H9 (cell line): ENCODE measurements around the gene ATF6. TPM values are rescaled to one million over a fixed set of nuclear protein-coding genes. Genes with fewer than 3 reads are reported as not detected.

ENCODE experiments used
- DNase-seq: peaks from one replicate; pipeline ENCODE4 v3.0.0-alpha.2; 2017
- H2AFZ ChIP-seq: one replicate; pipeline ENCODE4 v1.6.1; 2013; ENCODE audit warnings: mild to moderate bottlenecking, low read length, control low read depth, moderate library complexity
- H2AK5ac ChIP-seq: 2 replicates; pipeline ENCODE4 v1.6.1; 2013; ENCODE audit warnings: low read length, control low read depth, mixed read lengths; ENCODE audit not compliant: insufficient read length
- H2BK120ac ChIP-seq: one replicate; pipeline ENCODE4 v1.6.1; 2013; ENCODE audit warnings: low read depth, mild to moderate bottlenecking, low read length, control low read depth, inconsistent platforms; ENCODE audit not compliant: poor library complexity, severe bottlenecking
- H2BK12ac ChIP-seq: 2 replicates; pipeline ENCODE4 v1.6.1; 2013; ENCODE audit warnings: low read length, control low read depth, mixed read lengths, low read depth; ENCODE audit not compliant: insufficient read length
- H2BK15ac ChIP-seq: 2 replicates; pipeline ENCODE4 v1.6.1; 2013; ENCODE audit warnings: low read depth, low read length, control low read depth
- H2BK20ac ChIP-seq: one replicate; pipeline ENCODE4 v1.6.1; 2013; ENCODE audit warnings: low read depth, mild to moderate bottlenecking, low read length, control low read depth, inconsistent platforms; ENCODE audit not compliant: poor library complexity, severe bottlenecking
- H2BK5ac ChIP-seq: 2 replicates; pipeline ENCODE4 v1.6.1; 2013; ENCODE audit warnings: low read length, control low read depth, mixed read lengths; ENCODE audit not compliant: insufficient read length
- H3K14ac ChIP-seq: 2 replicates; pipeline ENCODE4 v1.6.1; 2013; ENCODE audit warnings: low read length, control low read depth; ENCODE audit not compliant: insufficient read depth
- H3K18ac ChIP-seq: 2 replicates; pipeline ENCODE4 v1.6.1; 2013; ENCODE audit warnings: low read depth, mild to moderate bottlenecking, mixed read lengths, low read length, control low read depth; ENCODE audit not compliant: insufficient read length
- H3K23ac ChIP-seq: 2 replicates; pipeline ENCODE4 v1.6.1; 2013; ENCODE audit warnings: low read length, control low read depth, mixed read lengths, low read depth; ENCODE audit not compliant: insufficient read length
- H3K23me2 ChIP-seq: 2 replicates; pipeline ENCODE4 v1.6.1; 2013; ENCODE audit warnings: low read depth, mild to moderate bottlenecking, mixed read lengths, low read length, control low read depth; ENCODE audit not compliant: insufficient read length, poor library complexity, severe bottlenecking
- H3K27ac ChIP-seq: 2 replicates; pipeline ENCODE4 v1.5.1; 2013; ENCODE audit warnings: low read length, control low read depth, mixed read lengths, low read depth; ENCODE audit not compliant: insufficient read length
- H3K27me3 ChIP-seq: 2 replicates; pipeline ENCODE4 v1.6.1; 2013; ENCODE audit warnings: low read length, control low read depth, inconsistent platforms; ENCODE audit not compliant: insufficient read depth
- H3K4ac ChIP-seq: 2 replicates; pipeline ENCODE4 v1.6.1; 2013; ENCODE audit warnings: low read depth, mild to moderate bottlenecking, control low read depth, inconsistent platforms, low read length, moderate library complexity
- H3K4me1 ChIP-seq: 2 replicates; pipeline ENCODE4 v1.6.1; 2013; ENCODE audit warnings: low read length, control low read depth, inconsistent platforms; ENCODE audit not compliant: insufficient read depth
- H3K4me2 ChIP-seq: 2 replicates; pipeline ENCODE4 v1.6.1; 2013; ENCODE audit warnings: low read length, control low read depth, mixed read lengths; ENCODE audit not compliant: insufficient read length, insufficient read depth
- H3K56ac ChIP-seq: 2 replicates; pipeline ENCODE4 v1.6.1; 2013; ENCODE audit warnings: low read depth, mild to moderate bottlenecking, mixed read lengths, low read length, control low read depth; ENCODE audit not compliant: insufficient read length
- H3K79me1 ChIP-seq: 2 replicates; pipeline ENCODE4 v1.6.1; 2013; ENCODE audit warnings: low read depth, mild to moderate bottlenecking, moderate library complexity, low read length, control low read depth, inconsistent platforms; ENCODE audit not compliant: insufficient read depth, poor library complexity, severe bottlenecking
- H3K79me2 ChIP-seq: 2 replicates; pipeline ENCODE4 v1.6.1; 2013; ENCODE audit warnings: low read length, control low read depth, inconsistent platforms; ENCODE audit not compliant: insufficient read depth
- H3K9ac ChIP-seq: 2 replicates; pipeline ENCODE4 v1.6.1; 2013; ENCODE audit warnings: low read length, control low read depth, mixed read lengths; ENCODE audit not compliant: insufficient read length; ENCODE audit errors: extremely low read depth
- H3K9me3 ChIP-seq: one replicate; pipeline ENCODE4 v1.6.1; 2013; ENCODE audit warnings: low read depth, low read length, inconsistent platforms; ENCODE audit not compliant: control insufficient read depth
- H3T11ph ChIP-seq: one replicate; pipeline ENCODE4 v1.6.1; 2013; ENCODE audit warnings: mild to moderate bottlenecking, low read length, control low read depth, inconsistent platforms
- H4K20me1 ChIP-seq: one replicate; pipeline ENCODE4 v1.6.1; 2013; ENCODE audit not compliant: control insufficient read depth, insufficient read length, insufficient read depth
- H4K5ac ChIP-seq: 2 replicates; pipeline ENCODE4 v1.6.1; 2013; ENCODE audit warnings: low read depth, mild to moderate bottlenecking, mixed read lengths, low read length, control low read depth; ENCODE audit not compliant: insufficient read length
- H4K8ac ChIP-seq: replicated peaks from 2 replicates; pipeline ENCODE4 v1.6.1; 2013; ENCODE audit warnings: low read length, control low read depth, mixed read lengths, low read depth; ENCODE audit not compliant: insufficient read length
- H4K91ac ChIP-seq: 2 replicates; pipeline ENCODE4 v1.6.1; 2013; ENCODE audit warnings: low read depth, mild to moderate bottlenecking, moderate library complexity, mixed read lengths, low read length, control low read depth; ENCODE audit not compliant: insufficient read length
- H3K27ac Mint-ChIP-seq, 3 experiments: 2 replicates in 2 of 3; 3 replicates in 1 of 3; pipeline ENCODE4 v1.8.0; 2020 to 2021; ENCODE audit warnings: mixed read lengths in 3 of 3, mild to moderate bottlenecking in 1 of 3, moderate library complexity in 1 of 3
- H3K27me3 Mint-ChIP-seq: 2 replicates; pipeline ENCODE4 v1.8.0; 2021; ENCODE audit warnings: low read depth, mild to moderate bottlenecking, moderate library complexity, mixed read lengths
- H3K36me3 Mint-ChIP-seq, 3 experiments: 2 replicates in 2 of 3; 3 replicates in 1 of 3; pipeline ENCODE4 v1.8.0; 2020 to 2021; ENCODE audit warnings: low read depth in 3 of 3, mixed read lengths in 3 of 3; ENCODE audit not compliant: insufficient read depth in 1 of 3
- H3K4me1 Mint-ChIP-seq, 2 experiments: 2 replicates each; pipeline ENCODE4 v1.8.0; 2020; ENCODE audit warnings: mixed read lengths in 2 of 2
- H3K4me3 Mint-ChIP-seq, 2 experiments: 2 replicates in 1 of 2; 3 replicates in 1 of 2; pipeline ENCODE4 v1.8.0; 2020 to 2021; ENCODE audit warnings: mild to moderate bottlenecking in 2 of 2, mixed read lengths in 2 of 2, moderate library complexity in 1 of 2
- H3K9me3 Mint-ChIP-seq, 2 experiments: 2 replicates in 1 of 2; 3 replicates in 1 of 2; pipeline ENCODE4 v1.8.0; 2020; ENCODE audit warnings: mild to moderate bottlenecking in 2 of 2, mixed read lengths in 2 of 2, moderate library complexity in 1 of 2
- WGBS: extraction: QIAGEN DNeasy Blood & Tissue Kit; methylation state at CpG from one replicate; pipeline ENCODE4 v1.1.7; 2013; ENCODE audit warnings: missing lambda C conversion rate, low lambda C conversion rate, mixed read lengths; ENCODE audit not compliant: insufficient read length; ENCODE audit errors: extremely low coverage; 5-methylcytosine and 5-hydroxymethylcytosine counted together
- total RNA-seq: library from RNA; stranded (reverse); gene quantifications from 2 replicates; pipeline ENCODE4 v1.2.1, GENCODE V29; 2021
- TF ChIP-seq, protein P1 (sequence below): fragments of 200-600 bp; sonication (generic); conservative IDR thresholded peaks from 3 replicates; pipeline ENCODE4 v1.8.0; 2021; ENCODE audit warnings: antibody characterized with exemption, mild to moderate bottlenecking

ATF6 gene
- total RNA-seq, 1 experiment from 2014 or later = 11.2 TPM

DNA sequence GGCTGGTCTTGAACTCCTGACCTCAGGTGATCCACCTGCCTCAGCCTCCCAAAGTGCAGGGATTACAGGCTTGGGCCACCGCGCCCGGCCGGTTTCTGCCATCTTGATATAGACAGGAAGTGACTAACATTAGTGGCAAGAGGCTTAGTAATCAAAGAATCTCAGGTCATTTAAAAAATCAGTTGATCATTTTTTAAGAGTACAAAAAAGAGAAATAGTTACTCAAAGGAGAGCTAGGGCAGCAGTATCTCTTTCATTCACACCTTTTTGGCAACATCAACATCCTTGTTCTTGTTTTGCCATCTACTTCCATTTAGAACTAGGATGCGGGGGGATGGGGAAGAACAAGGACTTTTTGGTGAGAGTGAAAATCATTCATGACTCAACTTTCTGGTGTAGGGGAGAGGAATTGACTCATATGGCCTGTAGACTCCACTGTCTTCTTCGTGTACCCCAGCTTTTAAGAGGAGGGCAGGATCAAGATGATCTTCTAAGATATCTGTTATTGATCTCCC is 36.0 kb upstream of the ATF6 start:
- DNase-seq = no peak
- H3K14ac ChIP-seq = no peak overlapping the region
- Mint-ChIP-seq H3K27me3 (peaks cover 40% of the 10 kb centered on the region), H3K36me3 (peaks cover 0 to 2% (median 0%) of the 10 kb centered on the region in 3 experiments; a peak in 2 of 7 replicates), H3K9me3 (no peaks in the 10 kb centered on the region), H3K27ac (no peak overlapping the region), H3K4me3 (no peak overlapping the region), H3K4me1 (peaks cover 15 to 30% of the 10 kb centered on the region in 2 experiments)
- H3K18ac ChIP-seq = no peak overlapping the region
- no peak overlapping the region for H3K4ac ChIP-seq
- no peak overlapping the region for H2BK5ac ChIP-seq
- H2BK15ac ChIP-seq = no peak overlapping the region
- H4K8ac ChIP-seq = no peak overlapping the region
- H3K4me1 ChIP-seq = no peaks in the 10 kb centered on the region; the same call in 1 of the 2 replicates
- H2BK120ac ChIP-seq = no peak overlapping the region
- H4K5ac ChIP-seq = no peak overlapping the region
- H2AFZ ChIP-seq = no peak overlapping the region
- no peak overlapping the region for H3K4me2 ChIP-seq
- H3T11ph ChIP-seq = no peak overlapping the region
- H3K27me3 ChIP-seq = peaks cover 9% of the 10 kb centered on the region; the same call in 1 of the 2 replicates
- H2BK20ac ChIP-seq = no peak overlapping the region
- WGBS = no CpG with 5 or more reads among the region's 6 CpGs
- H2AK5ac ChIP-seq = no peak overlapping the region
- no peaks in the 10 kb centered on the region for H3K79me1 ChIP-seq
- peaks cover 9% of the 10 kb centered on the region for H3K23me2 ChIP-seq
- no peak overlapping the region for H3K27ac ChIP-seq
- H4K91ac ChIP-seq = no peak overlapping the region
- no peaks in the 10 kb centered on the region for H3K79me2 ChIP-seq
- no peak overlapping the region for H2BK12ac ChIP-seq
- no peak overlapping the region for H3K9ac ChIP-seq
- TF ChIP-seq, protein P1, sequence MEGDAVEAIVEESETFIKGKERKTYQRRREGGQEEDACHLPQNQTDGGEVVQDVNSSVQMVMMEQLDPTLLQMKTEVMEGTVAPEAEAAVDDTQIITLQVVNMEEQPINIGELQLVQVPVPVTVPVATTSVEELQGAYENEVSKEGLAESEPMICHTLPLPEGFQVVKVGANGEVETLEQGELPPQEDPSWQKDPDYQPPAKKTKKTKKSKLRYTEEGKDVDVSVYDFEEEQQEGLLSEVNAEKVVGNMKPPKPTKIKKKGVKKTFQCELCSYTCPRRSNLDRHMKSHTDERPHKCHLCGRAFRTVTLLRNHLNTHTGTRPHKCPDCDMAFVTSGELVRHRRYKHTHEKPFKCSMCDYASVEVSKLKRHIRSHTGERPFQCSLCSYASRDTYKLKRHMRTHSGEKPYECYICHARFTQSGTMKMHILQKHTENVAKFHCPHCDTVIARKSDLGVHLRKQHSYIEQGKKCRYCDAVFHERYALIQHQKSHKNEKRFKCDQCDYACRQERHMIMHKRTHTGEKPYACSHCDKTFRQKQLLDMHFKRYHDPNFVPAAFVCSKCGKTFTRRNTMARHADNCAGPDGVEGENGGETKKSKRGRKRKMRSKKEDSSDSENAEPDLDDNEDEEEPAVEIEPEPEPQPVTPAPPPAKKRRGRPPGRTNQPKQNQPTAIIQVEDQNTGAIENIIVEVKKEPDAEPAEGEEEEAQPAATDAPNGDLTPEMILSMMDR = no peak
- no peaks in the 10 kb centered on the region for H3K9me3 ChIP-seq
- no peak overlapping the region for H3K56ac ChIP-seq
- H4K20me1 ChIP-seq = no peaks in the 10 kb centered on the region
- no peak overlapping the region for H3K23ac ChIP-seq
